ENCODE results near the gene DOCK1.
"Not testable (repeated sequence)": the region's sequence is repeated elsewhere in the genome, so short reads cannot be mapped to it uniquely, and the experiment has no call there.

Gene DOCK1

GRCh38 chr10:126931544-126931943 is 26.3 kb downstream of the DOCK1 start:
- no peak overlapping the region for H3K27ac ChIP-seq (ENCODE audit: low read depth, low read length)
- H3K4me1 ChIP-seq (ENCODE audit: control insufficient read depth, insufficient read depth, low read length), result peaks cover 2% of the 10 kb centered on the region
- no peak overlapping the region for H3K9ac ChIP-seq (ENCODE audit: low read length)
- H3K4me3 ChIP-seq (ENCODE audit: low read length), result peak overlapping the region; percentile 46
- H3K27me3 ChIP-seq (ENCODE audit: control insufficient read depth, insufficient read depth, low read length), result no peaks in the 10 kb centered on the region
- no peaks in the 10 kb centered on the region for H3K36me3 ChIP-seq (ENCODE audit: control insufficient read depth, insufficient read depth, low read length)

GRCh38 chr10:126932516-126932915 is 27.3 kb downstream of the DOCK1 start:
- no peaks in the 10 kb centered on the region for H3K27me3 ChIP-seq (ENCODE audit: control insufficient read depth, insufficient read depth, low read length)
- no peak overlapping the region for H3K27ac ChIP-seq (ENCODE audit: low read depth, low read length)
- H3K36me3 ChIP-seq (ENCODE audit: control insufficient read depth, insufficient read depth, low read length), result no peaks in the 10 kb centered on the region
- peaks cover 2% of the 10 kb centered on the region for H3K4me1 ChIP-seq (ENCODE audit: control insufficient read depth, insufficient read depth, low read length)
- no peak overlapping the region for H3K4me3 ChIP-seq (ENCODE audit: low read length)
- H3K9ac ChIP-seq (ENCODE audit: low read length), result no peak overlapping the region

- Histone ChIP-seq H3K27me3 (ENCODE audit: control insufficient read depth, insufficient read depth, low read length) (no peaks in the 10 kb centered on the region), H3K4me1 (ENCODE audit: control insufficient read depth, insufficient read depth, low read length) (peaks cover 2% of the 10 kb centered on the region), H3K4me3 (ENCODE audit: low read length) (no peak overlapping the region), H3K27ac (ENCODE audit: low read depth, low read length) (no peak overlapping the region), H3K36me3 (ENCODE audit: control insufficient read depth, insufficient read depth, low read length) (no peaks in the 10 kb centered on the region), H3K9ac (ENCODE audit: low read length) (no peak overlapping the region)
Observed at GRCh38 chr10:126933116-126933515, 27.9 kb downstream of the DOCK1 start.

GRCh38 chr10:126935263-126935946 is 30.2 kb downstream of the DOCK1 start:
- Histone ChIP-seq H3K4me3 (ENCODE audit: low read length) (no peak overlapping the region), H3K36me3 (ENCODE audit: control insufficient read depth, insufficient read depth, low read length) (no peaks in the 10 kb centered on the region), H3K27me3 (ENCODE audit: control insufficient read depth, insufficient read depth, low read length) (no peaks in the 10 kb centered on the region), H3K9ac (ENCODE audit: low read length) (no peak overlapping the region), H3K27ac (ENCODE audit: low read depth, low read length) (no peak overlapping the region), H3K4me1 (ENCODE audit: control insufficient read depth, insufficient read depth, low read length) (peaks cover 2% of the 10 kb centered on the region)

- peaks cover 2% of the 10 kb centered on the region for H3K4me1 ChIP-seq (ENCODE audit: control insufficient read depth, insufficient read depth, low read length)
- H3K27me3 ChIP-seq (ENCODE audit: control insufficient read depth, insufficient read depth, low read length), result no peaks in the 10 kb centered on the region
- no peak overlapping the region for H3K9ac ChIP-seq (ENCODE audit: low read length)
- H3K27ac ChIP-seq (ENCODE audit: low read depth, low read length), result no peak overlapping the region
- H3K36me3 ChIP-seq (ENCODE audit: control insufficient read depth, insufficient read depth, low read length), result no peaks in the 10 kb centered on the region
- H3K4me3 ChIP-seq (ENCODE audit: low read length), result no peak overlapping the region
Observed at GRCh38 chr10:126937026-126937425, 31.8 kb downstream of the DOCK1 start.

GRCh38 chr10:126938121-126938520 is 32.9 kb downstream of the DOCK1 start:
- not testable (repeated sequence) for H3K9ac ChIP-seq (ENCODE audit: low read length); H3K4me1 ChIP-seq (ENCODE audit: control insufficient read depth, insufficient read depth, low read length); H3K4me3 ChIP-seq (ENCODE audit: low read length); H3K27ac ChIP-seq (ENCODE audit: low read depth, low read length); H3K27me3 ChIP-seq (ENCODE audit: control insufficient read depth, insufficient read depth, low read length); H3K36me3 ChIP-seq (ENCODE audit: control insufficient read depth, insufficient read depth, low read length)

GRCh38 chr10:126939706-126940105 is 34.5 kb downstream of the DOCK1 start:
- Histone ChIP-seq H3K9ac (ENCODE audit: low read length) (no peak overlapping the region), H3K27ac (ENCODE audit: low read depth, low read length) (no peak overlapping the region), H3K36me3 (ENCODE audit: control insufficient read depth, insufficient read depth, low read length) (no peaks in the 10 kb centered on the region), H3K27me3 (ENCODE audit: control insufficient read depth, insufficient read depth, low read length) (no peaks in the 10 kb centered on the region), H3K4me1 (ENCODE audit: control insufficient read depth, insufficient read depth, low read length) (peaks cover 2% of the 10 kb centered on the region), H3K4me3 (ENCODE audit: low read length) (no peak overlapping the region)

- Histone ChIP-seq H3K9ac (ENCODE audit: low read length) (no peak overlapping the region), H3K27ac (ENCODE audit: low read depth, low read length) (no peak overlapping the region), H3K36me3 (ENCODE audit: control insufficient read depth, insufficient read depth, low read length) (no peaks in the 10 kb centered on the region), H3K4me1 (ENCODE audit: control insufficient read depth, insufficient read depth, low read length) (no peaks in the 10 kb centered on the region), H3K27me3 (ENCODE audit: control insufficient read depth, insufficient read depth, low read length) (no peaks in the 10 kb centered on the region), H3K4me3 (ENCODE audit: low read length) (no peak overlapping the region)
Observed at GRCh38 chr10:126940670-126941310, 35.6 kb downstream of the DOCK1 start.

GRCh38 chr10:126944191-126944590 is 39.0 kb downstream of the DOCK1 start:
- no peak overlapping the region for H3K9ac ChIP-seq (ENCODE audit: low read length)
- H3K27ac ChIP-seq (ENCODE audit: low read depth, low read length), result no peak overlapping the region
- H3K4me1 ChIP-seq (ENCODE audit: control insufficient read depth, insufficient read depth, low read length), result no peaks in the 10 kb centered on the region
- H3K27me3 ChIP-seq (ENCODE audit: control insufficient read depth, insufficient read depth, low read length), result no peaks in the 10 kb centered on the region
- H3K4me3 ChIP-seq (ENCODE audit: low read length), result no peak overlapping the region
- H3K36me3 ChIP-seq (ENCODE audit: control insufficient read depth, insufficient read depth, low read length), result no peaks in the 10 kb centered on the region

GRCh38 chr10:126945351-126946030 is 40.3 kb downstream of the DOCK1 start:
- H3K9ac ChIP-seq (ENCODE audit: low read length), result no peak overlapping the region
- H3K36me3 ChIP-seq (ENCODE audit: control insufficient read depth, insufficient read depth, low read length), result no peaks in the 10 kb centered on the region
- H3K4me1 ChIP-seq (ENCODE audit: control insufficient read depth, insufficient read depth, low read length), result no peaks in the 10 kb centered on the region
- H3K27me3 ChIP-seq (ENCODE audit: control insufficient read depth, insufficient read depth, low read length), result no peaks in the 10 kb centered on the region
- H3K4me3 ChIP-seq (ENCODE audit: low read length), result no peak overlapping the region
- no peak overlapping the region for H3K27ac ChIP-seq (ENCODE audit: low read depth, low read length)

- no peak overlapping the region for H3K27ac ChIP-seq (ENCODE audit: low read depth, low read length)
- no peaks in the 10 kb centered on the region for H3K4me1 ChIP-seq (ENCODE audit: control insufficient read depth, insufficient read depth, low read length)
- H3K27me3 ChIP-seq (ENCODE audit: control insufficient read depth, insufficient read depth, low read length), result no peaks in the 10 kb centered on the region
- no peak overlapping the region for H3K4me3 ChIP-seq (ENCODE audit: low read length)
- no peaks in the 10 kb centered on the region for H3K36me3 ChIP-seq (ENCODE audit: control insufficient read depth, insufficient read depth, low read length)
- no peak overlapping the region for H3K9ac ChIP-seq (ENCODE audit: low read length)
Observed at GRCh38 chr10:126946746-126947145, 41.5 kb downstream of the DOCK1 start.

GRCh38 chr10:126948355-126949160 is 43.3 kb downstream of the DOCK1 start:
- H3K4me3 ChIP-seq (ENCODE audit: low read length), result no peak overlapping the region
- H3K9ac ChIP-seq (ENCODE audit: low read length), result no peak overlapping the region
- no peaks in the 10 kb centered on the region for H3K36me3 ChIP-seq (ENCODE audit: control insufficient read depth, insufficient read depth, low read length)
- H3K27ac ChIP-seq (ENCODE audit: low read depth, low read length), result no peak overlapping the region
- H3K27me3 ChIP-seq (ENCODE audit: control insufficient read depth, insufficient read depth, low read length), result no peaks in the 10 kb centered on the region
- H3K4me1 ChIP-seq (ENCODE audit: control insufficient read depth, insufficient read depth, low read length), result no peaks in the 10 kb centered on the region
